Smooth muscle cell (in vitro differentiated cells): ENCODE results near the gene CAPN2. TPM values are rescaled to one million over a fixed set of nuclear protein-coding genes. Genes with fewer than 3 reads are reported as not detected.
"Not testable (repeated sequence)": the region's sequence is repeated elsewhere in the genome, so short reads cannot be mapped to it uniquely, and the experiment has no call there.

Experiments
- DNase-seq: peaks from one replicate; lab custom pipeline; 2025; ENCODE audit not compliant: unreplicated experiment; lab: John Stamatoyannopoulos, UW
- H2AFZ ChIP-seq: fragments of 200-600 bp; sonication (generic); 2 replicates; pipeline ENCODE4 v1.6.0; 2016; ENCODE audit warnings: antibody characterized with exemption, low read depth, mild to moderate bottlenecking
- H3F3A ChIP-seq: fragments of 200-600 bp; sonication (generic); 2 replicates; pipeline ENCODE4 v1.6.0; 2017; ENCODE audit warnings: antibody characterized with exemption, low read depth
- H3K27ac ChIP-seq: fragments of 200-600 bp; sonication (generic); 2 replicates; pipeline ENCODE4 v1.5.1; 2016; ENCODE audit warnings: low read depth, mild to moderate bottlenecking
- H3K27me3 ChIP-seq: fragments of 200-600 bp; sonication (generic); 2 replicates; pipeline ENCODE4 v1.6.1; 2016; ENCODE audit warnings: low read depth, mild to moderate bottlenecking
- H3K36me3 ChIP-seq: fragments of 200-600 bp; sonication (generic); 2 replicates; pipeline ENCODE4 v1.5.1; 2016; ENCODE audit warnings: low read depth
- H3K4me1 ChIP-seq: fragments of 200-600 bp; sonication (generic); 2 replicates; pipeline ENCODE4 v1.5.1; 2016; ENCODE audit warnings: low read depth
- H3K4me2 ChIP-seq: fragments of 200-600 bp; sonication (generic); 2 replicates; pipeline ENCODE4 v1.6.0; 2016; ENCODE audit warnings: mild to moderate bottlenecking
- H3K4me3 ChIP-seq: fragments of 200-600 bp; sonication (generic); 2 replicates; pipeline ENCODE4 v1.5.1; 2016; ENCODE audit warnings: mild to moderate bottlenecking
- H3K79me2 ChIP-seq: fragments of 200-600 bp; sonication (generic); 2 replicates; pipeline ENCODE4 v1.6.0; 2016; ENCODE audit warnings: low read depth, mild to moderate bottlenecking
- H3K9ac ChIP-seq: fragments of 200-600 bp; sonication (generic); 2 replicates; pipeline ENCODE4 v1.6.0; 2016; ENCODE audit warnings: low read depth
- H3K9me3 ChIP-seq: fragments of 200-600 bp; sonication (generic); replicated peaks from 2 replicates; pipeline ENCODE4 v1.5.1; 2016; ENCODE audit warnings: low read depth
- H4K20me1 ChIP-seq: fragments of 200-600 bp; sonication (generic); 2 replicates; pipeline ENCODE4 v1.6.0; 2016; ENCODE audit warnings: low read depth
- CTCF ChIP-seq: fragments of 200-600 bp; sonication (generic); IDR thresholded peaks from 2 replicates; pipeline ENCODE4 v1.5.1; 2017; ENCODE audit warnings: borderline replicate concordance, mild to moderate bottlenecking, antibody characterized with exemption; ENCODE audit not compliant: insufficient read depth, poor library complexity, severe bottlenecking
- WGBS: methylation state at CpG from one replicate; pipeline ENCODE4 v1.1.7; 2016; ENCODE audit warnings: low lambda C conversion rate; 5-methylcytosine and 5-hydroxymethylcytosine counted together
- polyA plus RNA-seq: library from polyadenylated mRNA; unstranded; fragments of >200 nt; fragmentation: Nextera tagmentation; extraction: Ambion mirVana; gene quantifications from 2 replicates; pipeline ENCODE4 v1.2.1, GENCODE V29; 2016
- total RNA-seq: library from RNA; depleted of rRNA; stranded (reverse); fragments of >200 nt; gene quantifications from 2 replicates; pipeline ENCODE4 v1.2.3, GENCODE V29; 2014

CAPN2 gene
- total and polyA plus RNA-seq, 2 experiments from 2014 or later: 182 to 229 TPM

GRCh38 chr1:223815865-223816264 is 103.5 kb downstream of the CAPN2 start:
- Histone ChIP-seq H3K27ac (peak overlapping the region; percentile 48), H3K9me3 (no peaks in the 10 kb centered on the region), H3K4me3 (no peak overlapping the region), H3K9ac (no peak overlapping the region), H3F3A (peaks cover 3% of the 10 kb centered on the region), H3K4me1 (peaks cover 3% of the 10 kb centered on the region), H3K36me3 (peaks cover 3% of the 10 kb centered on the region), H3K79me2 (peaks cover 35% of the 10 kb centered on the region), H2AFZ (no peak overlapping the region), H4K20me1 (peaks cover 48% of the 10 kb centered on the region), H3K27me3 (no peaks in the 10 kb centered on the region), H3K4me2 (no peak overlapping the region)
- DNase-seq: no peak
- no peak for TF ChIP-seq CTCF
- 82% methylated on average over 3 of the region's 3 CpGs for WGBS

GRCh38 chr1:223817265-223817664 is 104.9 kb downstream of the CAPN2 start:
- H2AFZ ChIP-seq, H3K27me3 ChIP-seq, H3K9ac ChIP-seq, H3K9me3 ChIP-seq, H3F3A ChIP-seq, H3K27ac ChIP-seq, H3K4me2 ChIP-seq, DNase-seq, H3K36me3 ChIP-seq, H3K4me3 ChIP-seq, H3K4me1 ChIP-seq: not testable (repeated sequence)
- Histone ChIP-seq H3K79me2 (peaks cover 43% of the 10 kb centered on the region), H4K20me1 (peaks cover 61% of the 10 kb centered on the region)

- no peak for TF ChIP-seq CTCF
- Histone ChIP-seq H3F3A (peaks cover 3% of the 10 kb centered on the region), H3K9me3 (no peaks in the 10 kb centered on the region), H3K4me2 (no peak overlapping the region), H3K79me2 (peaks cover 59% of the 10 kb centered on the region), H3K4me1 (peaks cover 3% of the 10 kb centered on the region), H3K9ac (no peak overlapping the region), H3K4me3 (no peak overlapping the region), H3K27ac (peak overlapping the region; percentile 7), H4K20me1 (peaks cover 76% of the 10 kb centered on the region), H3K36me3 (peaks cover 3% of the 10 kb centered on the region), H2AFZ (no peak overlapping the region), H3K27me3 (no peaks in the 10 kb centered on the region)
- no peak for DNase-seq
- WGBS: 62% methylated on average over 4 of the region's 4 CpGs
Measured at GRCh38 chr1:223819730-223820514, 107.6 kb downstream of the CAPN2 start.

- 79% methylated on average over 2 of the region's 2 CpGs for WGBS
- no peak for TF ChIP-seq CTCF
- Histone ChIP-seq H3K4me3 (no peak overlapping the region), H3K36me3 (peaks cover 3% of the 10 kb centered on the region), H3K79me2 (peaks cover 59% of the 10 kb centered on the region), H3K4me1 (peaks cover 3% of the 10 kb centered on the region), H3K4me2 (no peak overlapping the region), H4K20me1 (peaks cover 76% of the 10 kb centered on the region), H3F3A (peaks cover 3% of the 10 kb centered on the region), H3K9me3 (no peaks in the 10 kb centered on the region), H3K27me3 (no peaks in the 10 kb centered on the region), H2AFZ (no peak overlapping the region), H3K9ac (no peak overlapping the region), H3K27ac (peak overlapping the region; percentile 7)
- DNase-seq: no peak
Measured at GRCh38 chr1:223820515-223820858, 108.1 kb downstream of the CAPN2 start.
